HEK293T (cell line): Measurements from ENCODE around the gene NR0B1.

Source experiments
- CTCF ChIA-PET: fragments of 350-600 bp; formaldehyde crosslinking; extraction: SDS; loops from one replicate; lab custom pipeline; 2021; ENCODE audit warnings: antibody characterized with exemption, inconsistent platforms; lab: Yijun Ruan, JAX
- POLR2A ChIA-PET: fragments of 350-600 bp; formaldehyde crosslinking; extraction: SDS; loops from one replicate; lab custom pipeline; 2020; ENCODE audit warnings: antibody characterized with exemption, inconsistent platforms; lab: Yijun Ruan, JAX
- DNase-seq: peaks from one replicate; pipeline ENCODE4 v3.0.0; 2012; ENCODE audit warnings: mixed read lengths; ENCODE audit errors: extremely low spot score
- FOXM1 ChIP-seq: fragments of 450-650 bp; IDR thresholded peaks from 2 replicates; pipeline ENCODE4 v1.6.1; 2017; ENCODE audit warnings: mild to moderate bottlenecking, borderline replicate concordance
- HDGF ChIP-seq: fragments of 450-650 bp; IDR thresholded peaks from 2 replicates; pipeline ENCODE4 v1.6.1; 2017; ENCODE audit warnings: antibody characterized with exemption, borderline replicate concordance
- L3MBTL2 ChIP-seq: fragments of 450-650 bp; conservative IDR thresholded peaks from 2 replicates; pipeline ENCODE4 v1.6.1; 2016; ENCODE audit warnings: mild to moderate bottlenecking
- LEF1 ChIP-seq: fragments of 450-650 bp; IDR thresholded peaks from 2 replicates; pipeline ENCODE4 v1.6.1; 2017; ENCODE audit warnings: mild to moderate bottlenecking, borderline replicate concordance
- SP1 ChIP-seq: fragments of 450-650 bp; IDR thresholded peaks from 2 replicates; pipeline ENCODE4 v1.6.1; 2017
- TARDBP ChIP-seq: fragments of 450-650 bp; IDR thresholded peaks from 2 replicates; pipeline ENCODE4 v1.6.1; 2016

Gene NR0B1

DNA sequence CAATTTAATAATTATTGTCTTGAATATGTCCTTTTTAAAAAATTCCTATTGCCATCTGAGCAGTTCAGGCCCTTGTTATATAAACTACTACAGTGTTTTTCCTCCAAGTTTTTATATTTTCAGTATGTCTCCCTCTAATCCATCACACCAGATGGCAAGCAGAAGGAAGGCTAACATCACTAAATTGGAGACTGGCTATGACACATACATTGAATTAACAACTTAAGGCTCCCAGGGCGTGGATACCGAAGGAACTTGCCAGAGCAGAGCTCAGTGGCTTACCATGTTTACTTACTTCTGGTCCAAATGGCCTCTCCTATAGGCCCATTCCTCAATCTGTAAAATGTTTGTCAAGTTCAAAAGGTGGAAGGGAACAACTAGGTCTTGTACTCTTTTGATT lies 49.3 kb downstream of the NR0B1 start:
- CTCF ChIA-PET, result no interaction called here
- no peak for TF ChIP-seq L3MBTL2
- no peak for TF ChIP-seq LEF1
- TF ChIP-seq FOXM1, result no peak
- no peak for TF ChIP-seq HDGF
- TF ChIP-seq TARDBP, result no peak
- TF ChIP-seq SP1, result no peak
- POLR2A ChIA-PET, result no interaction called here
- DNase-seq, result no peak
